ENCODE measurements around the gene DAAM2. TPM values are rescaled to one million over a fixed set of nuclear protein-coding genes. Genes with fewer than 3 reads are reported as not detected.

Gene DAAM2
- total RNA-seq, 1 donor from 2014 or later, result 37.2 TPM

DNA sequence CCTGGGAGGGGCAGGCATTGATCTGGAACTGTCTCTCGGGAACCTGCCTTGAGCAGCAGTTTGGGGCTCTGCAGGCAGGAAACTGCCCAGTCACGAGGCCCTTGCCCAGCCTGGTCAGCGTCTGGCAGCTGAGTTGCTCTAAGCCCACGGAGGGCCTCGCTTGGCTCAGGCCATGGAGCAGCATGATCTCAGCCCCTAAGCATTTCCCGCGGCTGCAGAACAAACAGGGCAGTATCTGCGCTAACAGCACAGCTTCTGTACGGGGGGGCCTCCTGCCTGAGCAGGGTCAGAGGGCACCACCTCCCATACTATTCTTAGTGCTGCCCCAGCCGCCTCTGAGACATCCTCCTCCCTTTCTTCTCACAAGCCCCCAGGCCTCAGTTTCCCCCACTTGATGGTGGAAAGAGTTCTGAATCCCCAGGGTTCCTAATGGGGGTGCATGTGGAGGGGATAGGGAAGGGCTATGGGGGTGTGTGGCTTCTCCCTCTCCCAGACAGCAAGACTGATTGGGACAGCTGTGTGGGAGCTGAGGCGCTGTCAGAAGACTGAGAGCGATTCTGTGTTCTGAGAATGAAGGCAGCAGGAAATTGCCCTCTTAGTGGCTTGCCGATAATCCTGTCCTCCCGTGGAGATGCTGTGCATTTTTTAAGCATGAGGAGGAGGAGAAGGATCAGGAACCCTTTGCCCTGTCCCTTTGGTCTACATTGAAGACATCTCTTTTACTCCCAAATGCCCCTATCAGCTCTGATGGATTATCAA lies 95.7 kb downstream of the DAAM2 start:
- peak; percentile 93 for DNase-seq

DNA sequence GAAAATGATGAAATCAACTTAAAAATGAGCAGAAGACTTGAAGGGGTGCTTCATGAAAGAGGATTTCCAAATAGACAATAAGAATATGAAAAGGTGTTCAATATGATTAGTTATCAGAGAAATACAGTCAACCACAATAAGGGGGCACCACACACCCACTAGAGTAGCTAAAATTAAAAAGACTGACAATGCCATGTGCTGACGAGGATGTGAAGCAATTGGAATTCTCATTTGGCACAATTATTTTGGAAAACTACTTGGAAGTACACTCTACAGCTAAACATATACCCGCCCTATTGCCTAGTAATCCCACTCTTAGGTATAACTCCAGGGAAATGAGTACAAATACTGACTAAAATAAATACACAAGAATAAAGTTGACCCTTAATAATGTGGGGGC lies 97.1 kb downstream of the DAAM2 start:
- peak; percentile 57 for DNase-seq

DNA sequence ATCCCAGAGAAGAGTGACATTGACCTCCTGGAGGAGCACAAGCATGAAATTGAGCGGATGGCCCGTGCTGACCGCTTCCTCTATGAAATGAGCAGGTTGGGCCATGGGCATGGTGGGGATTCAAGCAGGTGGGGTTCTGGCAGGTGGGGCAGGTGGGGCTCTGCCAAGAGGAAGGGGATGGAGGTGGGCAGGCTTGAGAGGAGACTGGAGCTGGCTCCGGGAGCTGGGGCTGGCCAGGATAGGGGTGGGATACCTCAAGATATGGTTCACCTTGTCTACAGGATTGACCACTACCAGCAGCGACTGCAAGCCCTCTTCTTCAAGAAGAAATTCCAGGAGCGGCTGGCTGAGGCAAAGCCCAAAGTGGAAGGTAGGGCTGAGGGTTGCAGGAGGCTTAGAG lies 99.2 kb downstream of the DAAM2 start:
- DNase-seq, result no peak

DNA sequence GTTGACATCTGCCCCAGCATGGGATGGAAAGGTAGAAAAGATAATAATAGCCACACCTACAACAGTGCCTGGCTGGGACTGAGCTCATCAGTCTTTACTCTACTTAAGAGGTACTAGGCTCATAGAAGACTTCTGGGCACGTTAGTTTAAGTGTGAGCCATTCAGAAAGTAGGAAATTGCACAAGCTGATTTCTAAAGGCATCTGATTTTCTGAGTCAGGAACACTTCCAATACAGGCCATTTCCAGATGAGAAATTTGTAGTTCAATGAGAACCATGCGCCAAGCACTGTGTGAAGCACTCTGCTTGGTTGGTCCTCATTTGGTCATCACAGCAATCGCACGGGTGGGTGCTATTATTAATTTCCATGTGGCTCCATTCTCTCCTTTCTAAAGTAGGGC lies 99.8 kb downstream of the DAAM2 start:
- no peak for DNase-seq

DNA sequence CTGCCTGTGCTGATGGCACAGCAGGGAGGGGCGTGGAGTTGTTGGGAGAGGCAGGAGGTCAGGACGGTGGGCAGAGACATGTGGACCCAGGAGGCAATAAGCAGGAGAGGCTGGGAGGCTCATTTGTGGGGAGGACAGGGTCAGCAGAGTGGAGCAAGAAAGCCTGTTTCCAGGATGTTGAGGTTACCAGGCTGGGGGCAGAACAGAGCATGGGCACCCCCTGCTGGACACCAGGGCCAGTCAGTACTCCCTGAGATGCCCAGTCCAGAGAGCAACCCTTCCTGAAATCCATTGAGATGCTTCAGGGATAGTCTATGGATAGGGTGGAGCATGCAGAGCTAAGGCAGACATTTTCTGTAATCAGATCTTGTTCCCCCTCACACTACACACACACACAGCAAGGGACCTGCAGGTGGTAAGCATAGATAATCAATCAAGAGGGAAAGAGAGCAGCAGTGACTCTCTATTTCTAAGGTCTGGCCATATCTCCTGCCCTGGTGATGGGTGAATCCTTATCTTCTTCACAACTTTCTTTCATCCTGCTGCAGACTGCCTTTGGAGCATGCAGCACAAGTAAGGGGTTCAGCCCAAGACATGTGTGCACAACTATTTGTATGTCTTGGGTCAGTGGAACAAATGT lies 100.4 kb downstream of the DAAM2 start:
- peak; percentile 79 for DNase-seq

DNA sequence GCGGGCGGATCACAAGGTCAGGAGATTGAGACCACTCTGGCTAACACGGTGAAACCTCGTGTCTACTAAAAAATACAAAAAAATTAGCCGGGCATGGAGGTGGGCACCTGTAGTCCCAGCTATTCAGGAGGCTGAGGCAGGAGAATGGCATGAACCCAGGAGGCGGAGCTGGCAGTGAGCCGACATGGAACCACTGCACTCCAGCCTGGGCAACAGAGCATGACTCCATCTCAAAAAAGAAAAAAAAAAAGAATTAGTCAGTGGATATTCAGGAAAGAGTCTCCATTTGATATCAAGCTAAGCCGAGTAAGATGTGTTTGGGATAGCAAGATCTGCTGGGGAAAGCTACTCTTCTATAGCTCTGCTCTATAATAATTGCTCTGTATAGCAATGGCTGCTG lies 101.1 kb downstream of the DAAM2 start:
- DNase-seq, result no peak

DNA sequence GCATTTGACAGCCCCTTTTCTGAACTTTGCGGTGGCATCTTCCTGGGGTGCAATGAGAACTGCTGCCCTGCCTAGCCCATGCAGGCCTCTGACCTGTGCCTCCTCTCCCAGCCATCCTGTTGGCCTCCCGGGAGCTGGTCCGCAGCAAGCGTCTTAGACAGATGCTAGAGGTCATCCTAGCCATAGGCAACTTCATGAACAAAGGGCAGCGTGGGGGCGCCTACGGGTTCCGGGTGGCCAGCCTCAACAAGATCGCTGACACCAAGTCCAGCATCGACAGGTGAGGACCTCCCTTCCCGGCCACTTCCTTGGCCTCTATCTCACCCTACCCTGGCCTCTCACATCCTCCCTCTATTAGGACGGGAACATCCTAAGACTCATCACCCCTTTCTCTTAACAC lies 104.5 kb downstream of the DAAM2 start:
- DNase-seq, result no peak

DNA sequence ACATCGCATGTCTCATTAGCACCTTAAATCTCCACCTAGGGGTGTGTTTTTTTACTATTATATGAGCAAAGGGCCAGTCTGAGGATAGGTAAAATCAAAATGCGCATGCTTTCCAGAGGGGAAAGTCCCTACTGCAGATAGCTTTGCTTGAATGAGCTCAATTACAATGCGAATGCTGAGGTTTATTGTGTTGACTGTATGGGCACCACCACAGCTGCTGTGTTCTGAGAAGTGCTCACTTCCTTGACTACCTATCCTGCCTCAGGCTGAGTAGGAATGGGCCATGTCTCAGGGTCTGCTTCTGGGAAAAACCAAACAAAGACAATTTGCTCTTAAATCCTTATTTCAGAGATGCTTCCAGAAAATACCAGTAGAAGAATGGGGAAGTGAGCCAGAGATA lies 105.5 kb downstream of the DAAM2 start:
- no peak for DNase-seq

DNA sequence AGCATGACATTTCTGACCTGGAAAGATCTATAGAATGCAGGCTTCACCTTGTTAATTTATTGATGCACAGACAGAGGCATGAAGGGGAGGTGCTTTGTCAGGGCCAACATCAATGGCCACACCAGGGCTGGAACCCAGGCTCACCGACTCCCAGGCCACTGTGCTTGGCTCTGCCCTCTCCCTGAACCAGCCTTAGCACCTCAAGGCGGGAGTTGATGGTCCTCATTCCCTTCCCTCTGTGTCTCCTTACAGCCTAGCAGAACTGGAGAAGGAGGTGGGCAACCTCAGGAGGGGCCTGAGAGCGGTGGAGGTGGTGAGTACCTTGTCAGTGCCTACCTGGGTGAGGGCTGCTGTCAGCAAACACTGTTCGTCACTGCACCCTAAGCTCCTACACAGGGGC lies 106.4 kb downstream of the DAAM2 start:
- DNase-seq, result no peak

DNA sequence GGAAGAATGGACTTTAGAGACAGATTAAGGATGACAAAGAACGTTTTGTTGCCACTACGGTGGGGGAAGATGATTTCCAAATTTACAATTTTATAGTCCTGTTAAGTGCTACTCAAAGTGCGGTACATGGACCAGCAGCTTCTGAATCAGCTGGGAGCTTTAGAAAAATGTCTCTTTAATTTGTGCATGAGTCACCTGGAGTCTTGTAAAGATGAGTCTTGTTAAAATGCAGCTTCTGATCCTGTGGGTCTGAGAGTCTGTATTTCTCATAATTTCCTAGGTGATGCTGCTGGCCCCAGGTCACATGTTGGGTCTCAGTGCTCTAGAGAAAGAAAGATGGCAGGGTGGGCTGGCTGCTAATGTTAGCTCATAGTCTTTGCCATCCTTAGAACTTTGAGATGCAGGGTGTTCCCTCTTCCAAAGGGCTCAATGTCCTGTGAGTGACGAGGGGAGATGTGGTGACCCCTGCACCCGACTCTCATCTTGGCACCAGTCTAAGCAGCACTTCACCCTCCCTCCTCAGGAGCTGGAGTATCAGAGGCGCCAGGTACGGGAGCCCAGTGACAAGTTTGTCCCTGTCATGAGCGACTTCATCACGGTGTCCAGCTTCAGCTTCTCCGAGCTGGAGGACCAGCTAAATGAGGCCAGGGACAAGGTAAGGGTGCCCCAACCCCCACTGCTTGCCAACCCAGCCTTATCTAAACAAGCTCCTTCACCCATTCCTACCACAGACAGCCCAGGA lies 107.5 kb downstream of the DAAM2 start:
- DNase-seq, result no peak

DNA sequence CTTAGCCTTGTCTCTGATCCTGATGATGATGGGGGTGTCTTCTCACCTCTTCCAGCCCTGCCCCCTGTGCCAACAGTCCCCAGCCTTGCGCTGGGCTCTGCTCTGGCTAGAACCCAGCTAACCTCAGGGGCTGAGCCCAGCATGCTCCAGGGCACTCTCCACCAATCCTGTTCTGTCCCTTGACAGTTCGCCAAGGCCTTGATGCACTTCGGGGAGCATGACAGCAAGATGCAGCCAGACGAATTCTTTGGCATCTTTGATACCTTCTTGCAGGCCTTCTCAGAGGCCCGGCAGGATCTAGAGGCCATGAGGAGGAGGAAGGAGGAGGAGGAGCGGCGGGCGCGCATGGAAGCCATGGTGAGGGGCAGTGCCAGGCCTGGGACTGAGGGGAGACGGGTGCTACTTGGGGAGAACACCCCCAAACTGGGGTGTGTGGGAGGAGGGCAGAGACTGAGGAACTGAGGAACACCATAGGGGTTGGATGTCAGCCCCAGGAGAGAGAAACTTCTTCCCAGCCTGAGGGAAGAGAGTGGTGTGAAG lies 109.0 kb downstream of the DAAM2 start:
- DNase-seq, result no peak

DNA sequence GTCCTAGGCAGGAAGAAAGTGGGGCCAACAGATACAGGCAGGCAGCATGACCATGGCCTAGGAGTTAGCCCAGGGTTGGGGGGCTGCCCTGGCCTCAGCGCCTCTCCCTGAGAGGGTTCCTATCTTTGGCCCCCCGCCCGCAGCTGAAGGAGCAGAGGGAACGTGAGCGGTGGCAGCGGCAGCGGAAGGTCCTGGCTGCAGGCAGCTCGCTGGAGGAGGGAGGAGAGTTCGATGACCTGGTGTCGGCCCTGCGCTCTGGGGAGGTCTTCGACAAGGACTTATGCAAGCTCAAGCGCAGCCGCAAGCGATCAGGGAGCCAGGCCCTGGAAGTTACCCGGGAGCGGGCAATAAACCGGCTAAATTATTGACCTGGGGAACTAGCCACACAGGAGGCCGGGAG lies 109.5 kb downstream of the DAAM2 start:
- no peak for DNase-seq

DNA sequence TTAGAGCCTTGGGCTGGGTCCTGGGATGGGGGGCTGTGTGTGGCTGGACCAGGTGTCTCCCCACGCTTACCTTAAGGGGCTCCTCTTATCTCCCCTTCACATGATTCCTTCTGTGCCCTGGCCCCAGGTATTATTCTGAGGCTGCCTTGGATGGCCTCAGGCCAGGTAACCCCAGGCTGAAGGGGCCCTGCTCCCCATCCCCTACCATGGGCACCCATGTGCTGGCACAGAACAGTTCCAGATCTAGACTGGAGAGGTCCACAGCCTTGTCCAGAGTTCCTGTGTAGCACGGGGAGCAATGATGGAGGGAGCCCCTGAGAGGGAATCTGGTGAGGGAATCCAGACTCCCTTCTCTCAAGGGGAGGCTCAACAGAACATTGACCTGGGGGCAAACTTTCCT lies 110.0 kb downstream of the DAAM2 start:
- DNase-seq, result no peak

DNA sequence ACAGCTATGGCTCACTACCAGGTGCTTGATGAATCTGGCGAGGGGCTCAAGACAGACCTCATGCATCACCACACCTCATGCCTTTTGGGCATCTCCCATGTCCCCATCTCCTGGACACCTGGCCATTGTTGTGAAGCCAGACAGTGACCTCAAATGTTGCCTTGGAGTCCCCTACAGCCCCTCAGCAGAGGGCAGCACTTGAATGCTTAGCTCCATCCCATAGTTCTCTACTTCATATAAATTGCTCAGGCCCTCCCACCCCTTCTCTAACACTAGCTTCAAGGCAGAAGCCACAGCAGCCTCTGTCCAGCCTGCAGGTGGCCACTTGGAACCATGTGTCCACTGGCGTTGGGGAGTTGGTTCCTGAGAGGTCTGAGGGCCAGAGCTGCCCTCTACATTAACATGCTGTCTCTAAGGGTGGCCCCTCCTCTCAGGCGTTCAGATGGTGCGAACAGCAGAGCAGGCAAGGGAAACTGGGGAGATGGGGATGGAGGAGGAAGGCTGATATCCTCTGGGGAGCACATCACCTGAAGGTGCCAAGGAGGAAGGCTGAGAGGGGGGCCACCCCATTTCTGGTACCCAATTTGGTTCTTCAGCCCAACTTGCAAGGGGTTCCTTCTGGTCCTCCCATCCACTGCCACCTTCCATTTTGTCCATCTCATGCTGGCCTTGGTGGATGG lies 110.8 kb downstream of the DAAM2 start:
- DNase-seq, result no peak

DNA sequence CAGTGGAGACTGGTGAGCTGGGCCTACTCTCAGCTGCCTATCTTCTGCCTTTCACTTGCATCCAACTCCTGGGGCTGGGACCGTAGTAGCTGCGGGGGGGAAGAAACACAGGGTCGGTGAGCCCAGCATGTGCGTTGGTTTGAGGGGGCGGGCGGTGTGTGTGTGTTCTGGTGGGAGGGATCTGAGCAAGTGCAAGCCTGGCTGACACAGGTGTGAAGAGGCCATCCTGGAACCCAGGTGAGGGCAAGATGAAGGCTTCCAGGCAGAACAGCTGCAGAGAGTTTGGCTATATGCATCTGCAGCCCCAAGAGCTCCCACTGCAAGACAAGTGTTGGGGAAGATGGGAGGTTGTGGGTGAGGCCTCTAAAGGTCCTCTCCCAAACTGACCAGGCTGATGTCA lies 111.5 kb downstream of the DAAM2 start:
- DNase-seq, result no peak

DNA sequence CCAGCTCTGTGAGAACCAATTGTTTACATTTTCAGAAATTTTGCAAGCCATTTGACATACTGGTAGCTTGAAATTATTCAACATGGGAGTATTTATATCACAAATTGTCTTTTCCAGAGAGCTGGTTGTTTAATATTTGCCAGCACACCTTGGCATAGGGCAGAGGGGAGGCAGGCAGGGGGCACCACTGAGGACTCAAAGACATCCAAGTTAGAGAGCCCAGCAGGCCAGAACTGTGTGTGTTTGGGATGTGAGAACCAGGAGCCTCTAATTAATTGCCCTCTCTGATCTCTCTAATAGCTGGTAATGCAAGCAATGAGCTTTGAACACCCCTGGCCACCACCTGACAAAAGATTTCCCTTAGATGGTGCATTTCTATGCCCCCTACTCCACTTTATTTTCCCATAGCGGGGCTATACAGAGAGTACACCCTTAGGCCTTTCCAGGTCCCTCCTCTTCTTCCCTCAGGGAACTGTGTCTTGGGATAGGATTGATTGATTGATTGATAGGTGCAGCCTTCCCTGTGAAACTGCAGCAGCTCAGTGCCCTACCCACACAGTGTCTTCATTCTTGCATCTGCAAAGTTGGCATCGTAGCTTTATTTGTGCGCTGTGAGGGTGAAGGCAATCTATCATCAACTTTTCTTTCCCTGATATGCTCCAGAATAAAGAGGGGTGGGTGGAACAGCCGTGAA lies 112.9 kb downstream of the DAAM2 start:
- DNase-seq, result no peak

DNA sequence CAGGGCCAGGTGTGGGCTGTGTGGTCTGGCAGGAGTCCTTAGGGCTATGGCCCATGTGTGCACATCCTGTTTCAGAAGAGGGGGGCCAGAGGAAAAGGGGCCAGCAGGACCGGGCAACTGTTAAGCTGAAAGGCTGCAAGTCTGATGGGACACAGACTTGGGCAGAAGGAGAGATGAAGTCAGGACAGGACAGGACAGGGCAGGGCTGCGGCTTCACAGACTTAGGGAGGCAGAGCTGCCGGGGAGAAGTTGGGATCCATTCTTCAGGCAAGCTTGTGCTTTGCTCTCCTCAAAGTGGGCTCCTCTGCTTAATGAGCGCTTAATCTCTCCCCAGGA lies 113.4 kb downstream of the DAAM2 start:
- no peak for DNase-seq

DNA sequence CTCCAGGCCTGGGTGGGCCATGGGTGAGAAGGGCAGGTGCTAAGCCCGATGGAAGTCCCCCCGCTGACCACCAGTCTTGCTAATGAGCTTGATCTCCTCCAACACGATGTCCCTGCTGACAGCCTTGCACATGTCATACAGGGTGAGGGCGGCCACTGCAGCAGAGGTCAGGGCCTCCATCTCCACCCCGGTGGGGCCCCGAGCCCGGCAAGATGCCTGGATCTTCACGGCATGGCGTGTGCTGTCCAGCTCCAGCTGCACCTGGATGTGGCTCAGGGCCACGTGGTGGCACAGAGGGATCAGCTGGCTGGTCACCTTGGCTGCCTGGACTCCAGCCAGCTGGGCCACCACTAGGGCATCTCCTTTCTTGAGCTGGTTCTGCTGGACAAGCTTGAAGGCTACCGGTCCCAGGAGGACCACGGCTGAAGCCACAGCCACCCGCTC lies 114.2 kb downstream of the DAAM2 start:
- no peak for DNase-seq

DNA sequence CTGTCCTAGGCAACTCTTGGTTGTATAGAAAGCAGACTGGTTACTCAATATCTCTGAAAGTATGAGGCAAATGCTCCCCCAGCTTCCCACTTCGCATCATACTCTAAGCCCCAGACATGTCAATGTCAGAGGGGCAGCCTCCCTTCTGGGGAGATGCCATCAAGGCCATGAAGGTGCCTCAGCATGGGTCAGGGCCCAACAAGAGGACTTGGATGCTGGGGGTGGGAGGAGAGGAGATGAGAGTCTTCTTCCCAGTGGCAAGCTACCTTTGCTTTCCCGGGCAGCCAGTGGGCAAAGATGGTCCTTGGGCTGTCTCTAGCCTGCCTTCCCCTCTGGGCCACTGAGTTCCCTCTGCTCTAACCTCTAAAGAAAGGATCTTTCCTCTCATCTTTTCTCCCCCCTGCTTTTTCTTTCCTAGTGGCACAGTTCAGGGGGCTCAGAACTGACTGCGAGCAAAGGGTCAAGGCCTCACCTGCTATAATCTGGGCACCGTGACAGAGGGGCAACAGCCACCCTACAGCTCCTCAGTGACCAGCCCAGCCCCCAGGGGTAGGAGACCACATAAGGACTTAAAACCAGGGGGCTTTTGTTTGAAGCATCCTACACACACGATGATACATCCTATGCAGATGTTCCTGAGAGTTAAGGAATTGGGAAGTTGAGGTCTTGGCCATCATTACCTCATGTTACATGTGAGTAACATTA lies 115.8 kb downstream of the DAAM2 start:
- no peak for DNase-seq

DNA sequence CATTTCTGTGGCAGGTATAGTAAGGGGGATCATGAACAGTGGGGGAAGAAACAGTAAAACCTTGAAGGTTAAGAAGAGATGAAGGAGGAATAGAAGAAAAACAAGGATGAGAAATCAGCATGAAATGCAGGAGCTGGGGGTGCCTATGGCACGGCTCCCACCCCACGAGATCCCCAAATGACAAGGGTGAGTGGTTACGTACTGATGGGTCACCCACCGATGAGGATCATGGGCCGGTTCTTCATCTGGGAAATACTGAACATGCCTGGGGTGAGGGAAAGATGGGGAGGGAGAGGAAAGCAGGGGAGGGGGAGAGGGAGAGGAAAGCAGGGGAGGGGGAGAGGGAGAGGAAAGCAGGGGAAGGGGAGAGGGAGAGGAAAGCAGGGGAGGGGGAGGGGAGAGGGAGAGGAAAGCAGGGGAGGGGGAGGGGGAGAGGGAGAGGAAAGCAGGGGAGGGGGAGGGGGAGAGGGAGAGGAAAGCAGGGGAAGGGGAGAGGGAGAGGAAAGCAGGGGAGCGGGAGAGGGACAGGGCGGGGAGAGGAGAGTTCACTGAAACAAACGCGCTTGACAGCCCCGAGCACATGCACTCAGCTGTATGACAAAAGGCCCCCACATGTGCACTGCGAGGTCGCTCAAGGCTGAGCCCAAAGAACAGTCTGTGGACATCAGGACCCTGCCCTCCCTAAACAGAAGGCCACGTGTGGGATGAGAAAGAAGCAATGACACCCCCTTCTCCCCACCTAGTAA lies 116.8 kb downstream of the DAAM2 start:
- DNase-seq, result no peak

DNA sequence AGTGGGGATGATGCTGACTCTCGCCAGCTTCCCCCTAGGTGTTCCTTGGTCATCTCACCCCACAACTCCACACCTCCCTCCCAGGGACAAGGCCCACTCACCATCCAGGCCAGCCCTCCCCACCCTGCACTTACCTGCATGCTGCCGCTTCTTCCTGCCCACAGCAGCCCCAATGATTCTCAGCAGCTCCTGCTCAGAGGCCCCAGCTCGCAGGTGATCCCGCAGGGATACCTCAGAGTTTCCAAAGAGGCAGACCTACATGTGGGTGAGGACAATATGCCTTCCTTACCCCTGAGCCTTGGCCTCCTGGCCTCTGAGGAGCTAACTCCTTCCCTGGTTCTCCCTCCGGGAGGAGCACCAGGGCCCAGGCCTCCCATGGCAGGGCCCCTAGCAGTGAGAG lies 117.5 kb downstream of the DAAM2 start:
- DNase-seq, result no peak

All from tongue (tissue), 2 donors.